PC-3 (cell line): ENCODE results near the gene FAM131C.

Source experiments
- EZH2 ChIP-seq: fragments of 300-600 bp; sonication (generic); IDR thresholded peaks from one replicate; pipeline ENCODE4 v1.6.1; 2017; ENCODE audit warnings: antibody characterized with exemption, mild to moderate bottlenecking, low read length; ENCODE audit not compliant: unreplicated experiment
- EZH2phosphoT487 ChIP-seq: fragments of 300-600 bp; sonication (generic); IDR thresholded peaks from 2 replicates; pipeline ENCODE4 v1.6.1; 2018; ENCODE audit warnings: mild to moderate bottlenecking, antibody characterized with exemption, low read length, borderline replicate concordance
- TF ChIP-seq, protein P1 (sequence below): fragments of 300-600 bp; sonication (generic); conservative IDR thresholded peaks from 2 replicates; pipeline ENCODE4 v1.5.1; 2017; ENCODE audit warnings: antibody characterized with exemption, low read depth, mild to moderate bottlenecking, low read length

GRCh38 chr1:16082283-16083038 lies 9.0 kb upstream of the FAM131C start:
- TF ChIP-seq, protein P1, sequence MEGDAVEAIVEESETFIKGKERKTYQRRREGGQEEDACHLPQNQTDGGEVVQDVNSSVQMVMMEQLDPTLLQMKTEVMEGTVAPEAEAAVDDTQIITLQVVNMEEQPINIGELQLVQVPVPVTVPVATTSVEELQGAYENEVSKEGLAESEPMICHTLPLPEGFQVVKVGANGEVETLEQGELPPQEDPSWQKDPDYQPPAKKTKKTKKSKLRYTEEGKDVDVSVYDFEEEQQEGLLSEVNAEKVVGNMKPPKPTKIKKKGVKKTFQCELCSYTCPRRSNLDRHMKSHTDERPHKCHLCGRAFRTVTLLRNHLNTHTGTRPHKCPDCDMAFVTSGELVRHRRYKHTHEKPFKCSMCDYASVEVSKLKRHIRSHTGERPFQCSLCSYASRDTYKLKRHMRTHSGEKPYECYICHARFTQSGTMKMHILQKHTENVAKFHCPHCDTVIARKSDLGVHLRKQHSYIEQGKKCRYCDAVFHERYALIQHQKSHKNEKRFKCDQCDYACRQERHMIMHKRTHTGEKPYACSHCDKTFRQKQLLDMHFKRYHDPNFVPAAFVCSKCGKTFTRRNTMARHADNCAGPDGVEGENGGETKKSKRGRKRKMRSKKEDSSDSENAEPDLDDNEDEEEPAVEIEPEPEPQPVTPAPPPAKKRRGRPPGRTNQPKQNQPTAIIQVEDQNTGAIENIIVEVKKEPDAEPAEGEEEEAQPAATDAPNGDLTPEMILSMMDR, result peak; percentile 91
- TF ChIP-seq EZH2 (no peak), EZH2phosphoT487 (no peak)
